ENCODE results near the gene GNE.

DNA sequence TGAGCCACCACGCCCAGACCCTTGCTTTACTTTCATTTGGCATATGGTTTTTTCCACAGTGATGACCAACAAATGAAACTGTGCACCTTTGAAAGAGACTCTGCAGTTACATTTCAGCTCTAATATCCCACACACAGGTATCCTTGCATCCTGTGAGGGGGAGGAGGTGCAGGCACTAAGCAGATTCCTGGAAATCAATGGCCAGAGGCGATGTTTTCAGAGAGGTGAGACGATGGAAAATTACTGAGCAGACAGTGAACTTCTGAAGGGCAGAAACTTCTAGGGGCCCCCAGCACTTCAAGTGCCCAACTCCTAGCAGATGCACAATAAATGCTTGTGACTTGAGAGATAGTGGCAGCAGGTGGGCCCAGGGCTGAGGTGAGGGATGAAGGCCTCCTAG lies 29.8 kb upstream of the GNE start:
- no peak for TF ChIP-seq CTCF (IDR thresholded peaks at IDR 0.05; ENCODE audit: insufficient read depth, low read length)
- no peak for TF ChIP-seq REST (IDR thresholded peaks at IDR 0.05; ENCODE audit: insufficient replicate concordance, low read depth)

Data from HL-60 (cell line).